T-cell (primary cell): ENCODE data around the gene ABCF2. TPM values are rescaled to one million over a fixed set of nuclear protein-coding genes. Genes with fewer than 3 reads are reported as not detected.

Source experiments
- ATAC-seq, 4 experiments: fragments of 200-7000 bp in 3 of 4; fragments of 150-1000 bp in 1 of 4; cut with Tn5 transposase; replicated peaks in 1 of 4; 1 replicate in 3 of 4; 2 replicates in 1 of 4; pipeline ENCODE4 v1.10.0; 2021; ENCODE audit warnings: moderate library complexity in 3 of 4, mild to moderate bottlenecking in 2 of 4, moderate number of reproducible peaks in 1 of 4
- CTCF ChIA-PET, 2 donors: fragments of 300-600 bp; sonication (Branson Sonifier 250); formaldehyde crosslinking; loops; one replicate each; lab custom pipeline; 2022; ENCODE audit warnings: antibody characterized with exemption in 2 of 2; lab: Charles Lee
- POLR2A ChIA-PET, 2 donors: fragments of 300-600 bp; sonication (Branson Sonifier 250); formaldehyde crosslinking; loops; one replicate each; lab custom pipeline; 2022; ENCODE audit warnings: antibody characterized with exemption in 2 of 2; lab: Charles Lee
- DNase-seq, 35 experiments: peaks; one replicate each; pipeline versions ENCODE4 v3.0.0 to v3.0.0-alpha.2; 2013 to 2023
- H3K27ac ChIP-seq: one replicate; pipeline ENCODE4 v1.5.1; 2013; ENCODE audit warnings: low read length
- H3K27me3 ChIP-seq, 2 experiments: replicated peaks in 1 of 2; 1 replicate in 1 of 2; 2 replicates in 1 of 2; pipeline versions ENCODE4 v1.6.1 to v1.7.0; 2013; ENCODE audit warnings: low read length in 1 of 2, mixed read lengths in 1 of 2; ENCODE audit not compliant: control insufficient read depth in 2 of 2, insufficient read depth in 2 of 2; ENCODE audit errors: extremely low read depth in 1 of 2
- H3K36me3 ChIP-seq, 2 donors: 1 replicate in 1 of 2; 2 replicates in 1 of 2; pipeline versions ENCODE4 v1.6.1 to v1.7.0; 2013; ENCODE audit warnings: low read length in 1 of 2; ENCODE audit not compliant: control insufficient read depth in 2 of 2, insufficient read depth in 1 of 2; ENCODE audit errors: extremely low read depth in 1 of 2
- H3K4me1 ChIP-seq, 2 experiments: 1 replicate in 1 of 2; 2 replicates in 1 of 2; pipeline versions ENCODE4 v1.6.1 to v1.7.0; 2013; ENCODE audit warnings: low read length in 2 of 2, mixed read lengths in 1 of 2; ENCODE audit not compliant: insufficient read depth in 2 of 2, control insufficient read depth in 1 of 2; ENCODE audit errors: extremely low read depth in 1 of 2
- H3K4me3 ChIP-seq, 2 donors: 1 replicate in 1 of 2; 2 replicates in 1 of 2; pipeline versions ENCODE4 v1.5.1 to v1.7.0; 2013; ENCODE audit warnings: mild to moderate bottlenecking in 2 of 2, low read length in 1 of 2, moderate library complexity in 1 of 2; ENCODE audit not compliant: control insufficient read depth in 1 of 2; ENCODE audit errors: extremely low read depth in 1 of 2
- H3K9me3 ChIP-seq: 2 replicates; pipeline ENCODE4 v1.7.0; 2013
- H3K27ac Mint-ChIP-seq, 2 donors: one replicate each; pipeline ENCODE4 v1.8.0; 2020 to 2021; ENCODE audit warnings: mild to moderate bottlenecking in 2 of 2, mixed read lengths in 2 of 2
- H3K27me3 Mint-ChIP-seq, 2 donors: one replicate each; pipeline ENCODE4 v1.8.0; 2021 to 2022; ENCODE audit warnings: mixed read lengths in 2 of 2
- H3K36me3 Mint-ChIP-seq: one replicate; pipeline ENCODE4 v1.8.0; 2021; ENCODE audit warnings: mixed read lengths
- H3K4me1 Mint-ChIP-seq, 3 donors: one replicate each; pipeline ENCODE4 v1.8.0; 2020 to 2022; ENCODE audit warnings: mixed read lengths in 3 of 3, mild to moderate bottlenecking in 1 of 3
- H3K4me3 Mint-ChIP-seq, 3 donors: one replicate each; pipeline ENCODE4 v1.8.0; 2020 to 2022; ENCODE audit warnings: mild to moderate bottlenecking in 3 of 3, mixed read lengths in 3 of 3, moderate library complexity in 3 of 3
- H3K9me3 Mint-ChIP-seq, 3 donors: one replicate each; pipeline ENCODE4 v1.8.0; 2020 to 2022; ENCODE audit warnings: mixed read lengths in 3 of 3
- WGBS: methylation state at CpG from one replicate; pipeline ENCODE4 v1.1.5; 2013; ENCODE audit warnings: missing lambda C conversion rate; ENCODE audit not compliant: insufficient coverage; 5-methylcytosine and 5-hydroxymethylcytosine counted together
- total RNA-seq, 35 experiments: library from RNA in 6 of 35; stranded (reverse) in 6 of 35; fragments of 120-200 nt in 1 of 35; gene quantifications; one replicate each; pipeline versions ENCODE4 v1.2.1 to v1.2.4 and lab custom pipeline; 2013 to 2026

Gene ABCF2
- total RNA-seq, 5 donors from 2014 or later (not counting 1 experiment from before 2014, with no cell fraction given): 22.9 to 39.7 (median 38.8) TPM

- Histone ChIP-seq H3K27me3 (peaks cover 0 to 46% of the 10 kb centered on the region in 2 experiments), H3K36me3 (peaks cover 0 to 8% of the 10 kb centered on the region in 2 donors), H3K9me3 (no peaks in the 10 kb centered on the region), H3K27ac (no peak overlapping the region), H3K4me3 (peak overlapping the region in 1 of 2 donors; percentile 23), H3K4me1 (peaks cover 15 to 46% of the 10 kb centered on the region in 2 experiments)
- DNase-seq (peak in 24 of 35 experiments; percentile 27 to 80 (median 46)), ATAC-seq (peak in 3 of 4 experiments; percentile 14 to 60 (median 27))
- CTCF ChIA-PET: interaction anchor here (0.5 to 2.7 kb wide), 21 partner anchors 10 to 805 kb away, joined by 3 to 51 read pairs (median 3); partner anchors contain the start of genes ABCF2 (in 2 of the 2), ABCB8 (in 1 of the 2) and CHPF2 (in 1 of the 2)
- POLR2A ChIA-PET: interaction anchor here in 1 of 2 donors (0.5 to 1.0 kb wide), 4 partner anchors 10 to 71 kb away, joined by 3 to 4 read pairs (median 4); partner anchors contain the start of gene ABCF2
- no peaks in the 10 kb centered on the region for H3K36me3 Mint-ChIP-seq
- 10% methylated on average over 8 of the region's 17 CpGs for WGBS
- H3K27ac Mint-ChIP-seq: peak overlapping the region in 1 of 2 donors; percentile 39
- peaks cover 13 to 21% of the 10 kb centered on the region in 2 donors for H3K27me3 Mint-ChIP-seq
- peak overlapping the region; percentile 65 to 87 (median 72) for H3K4me3 Mint-ChIP-seq
- H3K4me1 Mint-ChIP-seq: peaks cover 35 to 45% (median 43%) of the 10 kb centered on the region in 3 donors
- H3K9me3 Mint-ChIP-seq: no peaks in the 10 kb centered on the region
Observed at GRCh38 chr7:151243408-151244195, 16.6 kb upstream of the ABCF2 start.

- WGBS: 44% methylated on average over 1 of the region's 2 CpGs
- ATAC-seq (no peak), DNase-seq (no peak)
- Histone ChIP-seq H3K4me3 (no peak overlapping the region), H3K9me3 (no peaks in the 10 kb centered on the region), H3K27me3 (peaks cover 0 to 40% of the 10 kb centered on the region in 2 experiments), H3K4me1 (peaks cover 15 to 40% of the 10 kb centered on the region in 2 experiments), H3K27ac (no peak overlapping the region), H3K36me3 (peaks cover 0 to 13% of the 10 kb centered on the region in 2 donors)
- H3K36me3 Mint-ChIP-seq: no peaks in the 10 kb centered on the region
- H3K27ac Mint-ChIP-seq: peak overlapping the region in 1 of 2 donors; percentile 39
- CTCF ChIA-PET: interaction anchor here (0.6 to 2.7 kb wide), 11 partner anchors 9 to 284 kb away, joined by 3 to 51 read pairs (median 5); partner anchors contain the start of genes ABCF2 (in 2 of the 2) and CHPF2 (in 1 of the 2)
- no peaks in the 10 kb centered on the region for H3K9me3 Mint-ChIP-seq
- H3K27me3 Mint-ChIP-seq: peaks cover 13 to 18% of the 10 kb centered on the region in 2 donors
- peak overlapping the region; percentile 65 to 87 (median 72) for H3K4me3 Mint-ChIP-seq
- H3K4me1 Mint-ChIP-seq: peaks cover 33 to 40% (median 39%) of the 10 kb centered on the region in 3 donors
- POLR2A ChIA-PET: interaction anchor here in 1 of 2 donors (1.0 kb wide), 2 partner anchors 9 to 16 kb away, joined by 3 to 4 read pairs; partner anchors contain the start of gene ABCF2
Observed at GRCh38 chr7:151243045-151243349, 16.0 kb upstream of the ABCF2 start.

- H3K27ac Mint-ChIP-seq: no peak overlapping the region
Observed at GRCh38 chr7:151242159-151243044, 15.4 kb upstream of the ABCF2 start.

GRCh38 chr7:151241755-151242096 is 14.7 kb upstream of the ABCF2 start:
- H3K4me3 Mint-ChIP-seq: no peak overlapping the region
- DNase-seq: no peak
- H3K9me3 Mint-ChIP-seq: no peaks in the 10 kb centered on the region
- POLR2A ChIA-PET: no interaction called here
- peaks cover 0 to 28% of the 10 kb centered on the region in 2 experiments for H3K27me3 ChIP-seq
- no peak for ATAC-seq
- peaks cover 15 to 33% of the 10 kb centered on the region in 2 experiments for H3K4me1 ChIP-seq
- peaks cover 7 to 9% of the 10 kb centered on the region in 2 donors for H3K27me3 Mint-ChIP-seq
- no peak overlapping the region for H3K4me3 ChIP-seq
- H3K9me3 ChIP-seq: no peaks in the 10 kb centered on the region
- WGBS: 92% methylated on average over 9 of the region's 9 CpGs
- peaks cover 0 to 25% of the 10 kb centered on the region in 2 donors for H3K36me3 ChIP-seq
- CTCF ChIA-PET: no interaction called here
- peaks cover 26 to 33% (median 30%) of the 10 kb centered on the region in 3 donors for H3K4me1 Mint-ChIP-seq
- H3K27ac Mint-ChIP-seq: no peak overlapping the region
- H3K27ac ChIP-seq: no peak overlapping the region
- H3K36me3 Mint-ChIP-seq: peaks cover 3% of the 10 kb centered on the region

More at GRCh38 chr7:151242159-151243044, 15.4 kb upstream of the ABCF2 start:
- Histone ChIP-seq H3K4me1 (peaks cover 15 to 34% of the 10 kb centered on the region in 2 experiments), H3K4me3 (no peak overlapping the region), H3K36me3 (peaks cover 0 to 19% of the 10 kb centered on the region in 2 donors), H3K27ac (no peak overlapping the region), H3K27me3 (peaks cover 0 to 34% of the 10 kb centered on the region in 2 experiments), H3K9me3 (no peaks in the 10 kb centered on the region)
- no peak for DNase-seq
- POLR2A ChIA-PET: interaction anchor here in 1 of 2 donors (1.0 kb wide), 1 partner anchor 15 kb away, joined by 4 read pairs; the partner anchor contains the start of gene ABCF2
- 89% methylated on average over 7 of the region's 20 CpGs for whole genome bisulfite sequencing
- Mint-ChIP-seq H3K27me3 (peaks cover 10 to 13% of the 10 kb centered on the region in 2 donors), H3K9me3 (no peaks in the 10 kb centered on the region), H3K4me1 (peaks cover 27 to 35% (median 34%) of the 10 kb centered on the region in 3 donors), H3K36me3 (no peaks in the 10 kb centered on the region), H3K4me3 (no peak overlapping the region)
- CTCF ChIA-PET: interaction anchor here (0.5 to 2.7 kb wide), 10 partner anchors 10 to 283 kb away, joined by 3 to 51 read pairs (median 3); partner anchors contain the start of genes ABCF2 (in 2 of the 2) and CHPF2 (in 1 of the 2)
- no peak for ATAC-seq

- 93% methylated on average over 6 of the region's 7 CpGs for WGBS
- Mint-ChIP-seq H3K9me3 (no peaks in the 10 kb centered on the region), H3K27me3 (peaks cover 3 to 5% of the 10 kb centered on the region in 2 donors), H3K27ac (no peak overlapping the region), H3K4me3 (no peak overlapping the region), H3K36me3 (peaks cover 9% of the 10 kb centered on the region), H3K4me1 (peaks cover 28 to 32% (median 30%) of the 10 kb centered on the region in 3 donors)
- Histone ChIP-seq H3K4me3 (no peak overlapping the region), H3K27me3 (peaks cover 0 to 22% of the 10 kb centered on the region in 2 experiments), H3K27ac (no peak overlapping the region), H3K9me3 (no peaks in the 10 kb centered on the region), H3K36me3 (peaks cover 3 to 31% of the 10 kb centered on the region in 2 donors), H3K4me1 (peaks cover 15 to 33% of the 10 kb centered on the region in 2 experiments)
- CTCF ChIA-PET: no interaction called here
- POLR2A ChIA-PET: no interaction called here
- DNase-seq (no peak), ATAC-seq (no peak)
Observed at GRCh38 chr7:151240942-151241754, 14.1 kb upstream of the ABCF2 start.
